Ectodermal cell (in vitro differentiated cells): Measurements from ENCODE around the gene SLC25A1.

Experiments
- H3K27ac ChIP-seq: 2 replicates; pipeline ENCODE4 v1.7.0; 2013; ENCODE audit warnings: mild to moderate bottlenecking, low read depth, low read length; ENCODE audit not compliant: insufficient read depth, poor library complexity, severe bottlenecking
- H3K27me3 ChIP-seq: 2 replicates; pipeline ENCODE4 v1.7.0; 2013; ENCODE audit warnings: mild to moderate bottlenecking, low read length; ENCODE audit not compliant: insufficient read depth, control insufficient read depth, poor library complexity, severe bottlenecking
- H3K36me3 ChIP-seq: one replicate; pipeline ENCODE4 v1.7.0; 2013; ENCODE audit warnings: low read length; ENCODE audit not compliant: control insufficient read depth, insufficient read depth
- H3K4me1 ChIP-seq: one replicate; pipeline ENCODE4 v1.7.0; 2013; ENCODE audit warnings: low read length; ENCODE audit not compliant: control insufficient read depth, insufficient read depth
- H3K4me3 ChIP-seq: 2 replicates; pipeline ENCODE4 v1.7.0; 2013; ENCODE audit warnings: low read depth, low read length, control low read depth; ENCODE audit not compliant: insufficient read depth
- H3K9me3 ChIP-seq: 2 replicates; pipeline ENCODE4 v1.7.0; 2013; ENCODE audit warnings: mild to moderate bottlenecking, low read length, moderate library complexity; ENCODE audit not compliant: control insufficient read depth
- WGBS, 2 experiments: methylation state at CpG; one replicate each; pipeline ENCODE4 v1.1.7; 2013; ENCODE audit warnings: missing lambda C conversion rate in 2 of 2; 5-methylcytosine and 5-hydroxymethylcytosine counted together

The SLC25A1 gene

DNA sequence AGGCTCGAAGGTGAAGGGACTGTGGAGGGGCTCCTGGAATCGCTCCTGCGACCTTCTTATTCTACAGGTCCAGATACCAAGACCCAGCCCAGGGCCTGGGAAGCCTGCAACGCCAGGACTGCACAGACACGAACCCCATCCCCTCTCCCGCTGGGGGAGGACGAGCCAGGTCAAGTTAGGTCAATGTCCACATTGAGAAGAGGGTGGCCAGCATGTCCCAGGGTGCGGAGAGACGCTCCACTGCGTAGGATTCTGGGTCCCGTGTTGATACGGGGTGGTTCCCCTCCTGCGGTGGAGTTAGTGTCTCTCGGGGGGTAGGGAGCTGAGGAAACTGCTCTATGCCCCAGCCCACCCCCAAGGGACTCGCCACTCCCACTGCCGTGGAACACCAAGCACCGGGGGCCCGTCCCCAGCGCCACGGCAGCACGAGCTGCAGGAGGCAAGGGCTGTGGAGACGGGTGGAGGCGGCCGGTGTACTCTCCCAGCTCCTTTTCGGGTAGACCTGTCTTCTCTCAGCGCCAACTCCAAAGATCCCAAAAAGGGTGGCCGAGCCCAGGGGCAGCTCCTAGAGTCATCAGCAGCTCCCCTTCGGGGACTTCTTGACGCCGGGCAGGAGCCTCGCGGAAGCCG is 30.0 kb downstream of the SLC25A1 start:
- WGBS, 2 experiments, result 79 to 83% methylated on average over 33 of the region's 33 CpGs
- Histone ChIP-seq H3K4me3 (no peak overlapping the region), H3K36me3 (no peaks in the 10 kb centered on the region), H3K4me1 (no peaks in the 10 kb centered on the region), H3K27ac (no peak overlapping the region), H3K27me3 (peaks cover 80% of the 10 kb centered on the region), H3K9me3 (no peaks in the 10 kb centered on the region)

DNA sequence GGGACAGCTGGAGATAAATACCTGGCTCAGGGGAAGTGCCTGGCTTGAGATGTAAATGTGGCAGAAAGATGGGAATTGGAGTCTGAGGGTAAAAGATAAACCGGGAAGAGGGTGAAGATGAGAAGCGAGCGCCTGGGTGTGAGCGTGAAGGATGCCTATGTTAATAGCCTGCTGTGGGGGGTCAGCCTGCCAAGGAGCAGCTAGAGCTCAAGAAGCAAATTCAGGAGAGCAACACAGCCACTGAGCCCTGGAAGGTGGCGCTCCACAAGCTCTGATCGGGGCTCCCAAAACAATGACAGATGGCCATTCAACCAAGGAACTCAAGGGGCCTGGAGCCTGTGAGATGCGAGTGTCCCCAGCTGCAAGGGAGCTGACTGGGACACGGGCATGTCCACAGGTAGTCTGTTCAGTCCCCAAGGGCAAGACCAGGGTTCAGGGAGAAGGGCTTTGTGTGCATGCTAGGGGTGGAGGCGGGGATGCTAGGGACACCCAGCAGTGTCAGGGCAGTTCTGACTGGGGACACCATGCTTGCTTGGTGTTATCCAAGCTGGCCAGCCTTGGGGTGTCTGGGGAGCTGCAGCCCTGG is 31.2 kb downstream of the SLC25A1 start:
- WGBS, 2 experiments, result 32 to 33% methylated on average over 9 of the region's 9 CpGs
- no peak overlapping the region for H3K27ac ChIP-seq
- H3K4me3 ChIP-seq, result no peak overlapping the region
- no peaks in the 10 kb centered on the region for H3K36me3 ChIP-seq
- H3K4me1 ChIP-seq, result no peaks in the 10 kb centered on the region
- H3K9me3 ChIP-seq, result no peaks in the 10 kb centered on the region
- H3K27me3 ChIP-seq, result peaks cover 68% of the 10 kb centered on the region

GRCh38 chr22:19146215-19146968 is 32.1 kb downstream of the SLC25A1 start:
- no peaks in the 10 kb centered on the region for H3K4me1 ChIP-seq
- peaks cover 59% of the 10 kb centered on the region for H3K27me3 ChIP-seq
- no peak overlapping the region for H3K4me3 ChIP-seq
- H3K9me3 ChIP-seq, result no peaks in the 10 kb centered on the region
- WGBS, 2 experiments, result 83 to 86% methylated on average over 11 of the region's 11 CpGs
- H3K36me3 ChIP-seq, result no peaks in the 10 kb centered on the region
- no peak overlapping the region for H3K27ac ChIP-seq

DNA sequence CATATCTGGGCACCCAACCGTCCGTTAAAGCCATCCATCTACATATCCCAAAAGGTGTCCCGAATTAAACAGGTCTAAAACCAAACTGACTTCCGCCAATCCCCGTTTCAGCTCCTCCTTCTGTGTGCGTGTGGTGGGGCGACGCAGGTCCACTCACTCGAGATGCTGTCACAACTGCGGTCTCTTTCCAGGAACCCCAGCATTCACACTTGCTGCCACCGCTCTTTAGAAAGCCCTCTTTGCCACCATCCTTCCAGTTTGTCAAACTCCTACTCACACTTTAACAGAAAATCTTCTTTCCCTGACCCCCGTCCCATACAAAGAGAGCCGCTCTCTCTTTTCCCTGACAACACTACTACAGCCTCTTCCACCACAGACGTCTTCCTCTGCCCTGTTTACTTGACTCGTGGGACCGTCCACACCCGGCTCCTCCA is 34.6 kb downstream of the SLC25A1 start:
- H3K4me3 ChIP-seq, result peak overlapping the region; percentile 91
- peaks cover 35% of the 10 kb centered on the region for H3K27me3 ChIP-seq
- H3K27ac ChIP-seq, result no peak overlapping the region
- WGBS, 2 experiments, result 7 to 11% methylated on average over 17 of the region's 17 CpGs
- peaks cover 12% of the 10 kb centered on the region for H3K36me3 ChIP-seq
- no peaks in the 10 kb centered on the region for H3K9me3 ChIP-seq
- no peaks in the 10 kb centered on the region for H3K4me1 ChIP-seq

- peaks cover 27% of the 10 kb centered on the region for H3K27me3 ChIP-seq
- H3K36me3 ChIP-seq, result peaks cover 12% of the 10 kb centered on the region
- 84 to 90% methylated on average over 5 of the region's 5 CpGs for WGBS, 2 experiments
- H3K27ac ChIP-seq, result no peak overlapping the region
- no peaks in the 10 kb centered on the region for H3K9me3 ChIP-seq
- H3K4me1 ChIP-seq, result no peaks in the 10 kb centered on the region
- no peak overlapping the region for H3K4me3 ChIP-seq
Observed at GRCh38 chr22:19143212-19143611, 35.3 kb downstream of the SLC25A1 start.

- Histone ChIP-seq H3K4me1 (no peaks in the 10 kb centered on the region), H3K27ac (no peak overlapping the region), H3K27me3 (peaks cover 19% of the 10 kb centered on the region), H3K4me3 (no peak overlapping the region), H3K36me3 (peaks cover 12% of the 10 kb centered on the region), H3K9me3 (no peaks in the 10 kb centered on the region)
- 97% methylated on average over 9 of the region's 9 CpGs for WGBS, 2 experiments
Observed at GRCh38 chr22:19142394-19142793, 36.1 kb downstream of the SLC25A1 start.

- H3K4me3 ChIP-seq, result no peak overlapping the region
- H3K27me3 ChIP-seq, result no peaks in the 10 kb centered on the region
- no peaks in the 10 kb centered on the region for H3K9me3 ChIP-seq
- H3K4me1 ChIP-seq, result no peaks in the 10 kb centered on the region
- 93 to 94% methylated on average over 5 of the region's 5 CpGs for WGBS, 2 experiments
- H3K36me3 ChIP-seq, result peaks cover 12% of the 10 kb centered on the region
- H3K27ac ChIP-seq, result no peak overlapping the region
Observed at GRCh38 chr22:19139974-19140373, 38.6 kb downstream of the SLC25A1 start.

GRCh38 chr22:19139001-19139356 is 39.6 kb downstream of the SLC25A1 start:
- H3K4me1 ChIP-seq, result no peaks in the 10 kb centered on the region
- 94 to 96% methylated on average over 9 of the region's 9 CpGs for WGBS, 2 experiments
- no peak overlapping the region for H3K27ac ChIP-seq
- H3K4me3 ChIP-seq, result no peak overlapping the region
- no peaks in the 10 kb centered on the region for H3K27me3 ChIP-seq
- H3K36me3 ChIP-seq, result peaks cover 12% of the 10 kb centered on the region
- H3K9me3 ChIP-seq, result no peaks in the 10 kb centered on the region

DNA sequence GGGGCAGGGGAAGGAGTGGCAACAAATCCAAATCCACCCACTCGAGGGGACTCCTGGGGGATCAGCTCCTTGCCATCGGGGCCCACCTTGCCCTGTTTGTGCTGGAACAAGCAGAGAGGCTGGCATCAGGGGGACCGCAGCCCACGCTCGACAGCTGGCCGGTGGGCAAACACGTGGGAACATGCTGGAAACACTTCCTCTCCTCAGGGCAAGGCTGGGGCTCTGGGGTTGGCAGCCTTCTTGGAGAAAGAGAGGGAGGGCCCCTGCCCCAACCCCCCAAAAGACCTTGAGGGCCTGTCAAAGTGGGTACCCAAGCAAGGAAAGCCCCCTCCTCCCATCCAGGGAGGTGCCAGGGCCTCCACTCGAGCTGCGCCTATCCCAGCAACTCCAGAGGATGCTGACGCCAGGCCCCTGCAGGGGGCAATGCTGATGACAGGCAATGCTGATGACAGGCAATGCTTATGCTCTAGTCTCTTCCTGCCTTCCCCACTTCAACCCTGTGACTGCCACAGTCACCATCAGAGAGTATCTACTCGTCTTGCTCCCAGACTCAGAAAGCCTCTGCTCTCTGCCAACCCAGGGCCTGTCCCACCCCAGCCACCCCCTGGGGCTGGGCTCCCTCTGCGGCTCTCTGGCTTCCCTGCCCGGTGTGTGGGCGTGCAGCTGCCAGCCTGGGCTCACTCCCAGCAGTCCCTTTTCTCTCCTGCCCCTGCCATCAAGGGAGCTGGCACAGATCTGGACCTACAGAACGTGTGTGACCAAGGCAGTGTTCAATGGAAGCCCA is 40.1 kb downstream of the SLC25A1 start:
- H3K9me3 ChIP-seq, result no peaks in the 10 kb centered on the region
- H3K27me3 ChIP-seq, result no peaks in the 10 kb centered on the region
- H3K4me1 ChIP-seq, result no peaks in the 10 kb centered on the region
- H3K27ac ChIP-seq, result no peak overlapping the region
- WGBS, 2 experiments, result 92 to 93% methylated on average over 15 of the region's 15 CpGs
- no peak overlapping the region for H3K4me3 ChIP-seq
- peaks cover 12% of the 10 kb centered on the region for H3K36me3 ChIP-seq
